HepG2 (cell line): ENCODE results near the gene RAB23. TPM values are rescaled to one million over a fixed set of nuclear protein-coding genes. Genes with fewer than 3 reads are reported as not detected.
A peak's percentile ranks its signal among the peaks of the same experiment; 100 is the strongest.

Source experiments
- BCL6 ChIP-seq: IDR thresholded peaks from 2 replicates; pipeline ENCODE4 v1.6.1; 2016; ENCODE audit warnings: missing genetic modification reagents, missing compliant biosample characterization
- CREB1 ChIP-seq, 2 experiments: fragments of 450-650 bp in 1 of 2; IDR thresholded peaks; 2 replicates each; pipeline ENCODE4 v1.6.1; 2016 to 2017; ENCODE audit warnings: control low read depth in 1 of 2, mild to moderate bottlenecking in 1 of 2, missing compliant biosample characterization in 1 of 2, missing genetic modification characterization in 1 of 2
- FOXP1 ChIP-seq, 2 experiments: fragments of 450-650 bp in 1 of 2; IDR thresholded peaks; 2 replicates each; pipeline ENCODE4 v1.6.1; 2017 to 2018; ENCODE audit warnings: antibody characterized with exemption in 1 of 2
- MIER3 ChIP-seq: IDR thresholded peaks from 2 replicates; pipeline ENCODE4 v1.6.1; 2016; ENCODE audit warnings: missing compliant biosample characterization, borderline replicate concordance
- MTA1 ChIP-seq: sonication (generic); formaldehyde crosslinking; IDR thresholded peaks from 2 replicates; pipeline ENCODE4 v1.4.0; 2020; ENCODE audit warnings: missing genetic modification reagents, mild to moderate bottlenecking, borderline replicate concordance
- MTF1 ChIP-seq: sonication (generic); formaldehyde crosslinking; IDR thresholded peaks from 2 replicates; pipeline ENCODE4 v1.5.0; 2020; ENCODE audit warnings: missing genetic modification reagents
- MYPOP ChIP-seq: sonication (generic); formaldehyde crosslinking; IDR thresholded peaks from 2 replicates; pipeline ENCODE4 v1.8.1; 2023; ENCODE audit warnings: mild to moderate bottlenecking, moderate library complexity, missing genetic modification reagents
- NR2F2 ChIP-seq: IDR thresholded peaks from 2 replicates; pipeline ENCODE4 v1.6.1; 2012; ENCODE audit warnings: low read depth, inconsistent platforms, borderline replicate concordance
- RARA ChIP-seq: IDR thresholded peaks from 2 replicates; pipeline ENCODE4 v1.6.1; 2016; ENCODE audit warnings: missing genetic modification reagents, missing compliant biosample characterization
- RORA ChIP-seq: sonication (generic); formaldehyde crosslinking; IDR thresholded peaks from 2 replicates; pipeline ENCODE4 v1.5.0; 2020; ENCODE audit warnings: mild to moderate bottlenecking, missing genetic modification reagents, moderate library complexity
- RXRB ChIP-seq: IDR thresholded peaks from 2 replicates; pipeline ENCODE4 v1.6.1; 2016; ENCODE audit warnings: borderline replicate concordance, missing genetic modification reagents, missing compliant biosample characterization
- USF2 ChIP-seq, 2 experiments: sonication (generic) in 1 of 2; formaldehyde crosslinking in 1 of 2; IDR thresholded peaks; 2 replicates each; pipeline versions ENCODE4 v1.5.1 to v1.6.1; 2011 to 2020; ENCODE audit warnings: borderline replicate concordance in 1 of 2, low read depth in 1 of 2, low read length in 1 of 2, mild to moderate bottlenecking in 1 of 2, missing genetic modification reagents in 1 of 2, moderate library complexity in 1 of 2
- ZBTB8A ChIP-seq: sonication (generic); formaldehyde crosslinking; IDR thresholded peaks from 2 replicates; pipeline ENCODE4 v1.4.0; 2020; ENCODE audit warnings: mild to moderate bottlenecking, low read depth, missing genetic modification reagents, borderline replicate concordance
- ZFP90 ChIP-seq: sonication (generic); formaldehyde crosslinking; IDR thresholded peaks from 2 replicates; pipeline ENCODE4 v1.8.0; 2022; ENCODE audit warnings: missing genetic modification reagents, mild to moderate bottlenecking, inconsistent platforms, borderline replicate concordance
- ZNF513 ChIP-seq: sonication (generic); formaldehyde crosslinking; conservative IDR thresholded peaks from 2 replicates; pipeline ENCODE4 v1.5.0; 2020; ENCODE audit warnings: missing genetic modification reagents
- ZXDC ChIP-seq: sonication (generic); formaldehyde crosslinking; IDR thresholded peaks from 2 replicates; pipeline ENCODE4 v1.5.0; 2020; ENCODE audit warnings: mild to moderate bottlenecking, missing genetic modification reagents
- polyA plus RNA-seq, 8 experiments: library from polyadenylated mRNA; depleted of rRNA in 3 of 8; stranded (reverse) in 7 of 8; unstranded in 1 of 8; fragments of >200 nt; fragmentation: Illumina TruSeq in 4 of 8; extraction: Trizol in 4 of 8; gene quantifications; 2 replicates each; pipeline versions ENCODE4 v1.2.1 to v1.2.3, GENCODE V29; 2011 to 2016; ENCODE audit warnings: low read depth in 4 of 8, missing spikeins in 1 of 8, mixed read lengths in 1 of 8; ENCODE audit not compliant: insufficient read depth in 1 of 8
- total RNA-seq, 5 experiments: library from RNA; depleted of rRNA; stranded (reverse); fragments of >200 nt; fragmentation: Illumina TruSeq; extraction: Trizol; gene quantifications; 2 replicates each; pipeline ENCODE4 v1.2.3, GENCODE V29; 2016; ENCODE audit warnings: low read depth in 1 of 5

The RAB23 gene
- total and polyA plus RNA-seq, 2 of the 13 experiments (the other 11 are each of a cell fraction or from before 2014, with no cell fraction given), result 5.5 to 16.4 TPM

- peak; percentile 76; the same call in 1 of the 2 replicates for TF ChIP-seq ZXDC
- peak; percentile 80 for TF ChIP-seq CREB1 (IDR thresholded peaks at IDR 0.05)
- 0 out of 2 replicates have a peak, but pooled peaks have one; percentile 31 for TF ChIP-seq CREB1 (CRISPR knock-in tag; IDR thresholded peaks at IDR 0.05)
- TF ChIP-seq RORA (CRISPR knock-in tag), result no peak
- peak; percentile 90; the same call in 1 of the 2 replicates for TF ChIP-seq MTA1 (CRISPR knock-in tag)
- TF ChIP-seq RXRB (CRISPR knock-in tag), result peak; percentile 79
- TF ChIP-seq BCL6 (CRISPR knock-in tag), result peak; percentile 52
- peak; percentile 57; the same call in 1 of the 2 replicates for TF ChIP-seq ZBTB8A (CRISPR knock-in tag)
- peak; percentile 36; the same call in 1 of the 2 replicates for TF ChIP-seq MIER3 (CRISPR knock-in tag)
- peak; percentile 95 for TF ChIP-seq ZFP90
- peak; percentile 88; the same call in 1 of the 2 replicates for TF ChIP-seq MYPOP (CRISPR knock-in tag)
- no peak for TF ChIP-seq NR2F2
- TF ChIP-seq ZNF513 (CRISPR knock-in tag), result 0 out of 2 replicates have a peak, but pooled peaks have one; percentile 68
- no peak for TF ChIP-seq FOXP1 (IDR thresholded peaks at IDR 0.05)
- TF ChIP-seq FOXP1 (CRISPR knock-in tag; IDR thresholded peaks at IDR 0.05), result no peak
- TF ChIP-seq USF2 (IDR thresholded peaks at IDR 0.05; ENCODE audit: low read depth, low read length), result no peak
- TF ChIP-seq USF2 (CRISPR knock-in tag; IDR thresholded peaks at IDR 0.05; ENCODE audit: borderline replicate concordance), result peak; percentile 20; the same call in 1 of the 2 replicates
- peak; percentile 78 for TF ChIP-seq RARA (CRISPR knock-in tag)
- TF ChIP-seq MTF1, result peak; percentile 26; the same call in 1 of the 2 replicates
Measured at GRCh38 chr6:57172136-57173055, 49.7 kb downstream of the RAB23 start, which contains the start of gene BAG2 (continued).
